Adrenal gland (tissue), 12 donors: ENCODE data around the gene HLA-B. TPM values are rescaled to one million over a fixed set of nuclear protein-coding genes. Genes with fewer than 3 reads are reported as not detected.

Source experiments
- DNase-seq, 7 donors: peaks; one replicate each; pipeline ENCODE4 v3.0.0-alpha.2; 2019 to 2020
- H3K27ac ChIP-seq, 5 donors: fragments of 200-600 bp; sonication (generic) in 4 of 5; 1 replicate in 3 of 5; 2 replicates in 2 of 5; pipeline versions ENCODE4 v1.5.1 to v1.8.0; 2016 to 2020; ENCODE audit warnings: mild to moderate bottlenecking in 1 of 5
- H3K27me3 ChIP-seq: fragments of 200-600 bp; 2 replicates; pipeline ENCODE4 v1.8.0; 2021
- H3K36me3 ChIP-seq, 2 donors: fragments of 200-600 bp; replicated peaks in 1 of 2; 1 replicate in 1 of 2; 2 replicates in 1 of 2; pipeline versions ENCODE4 v1.5.1 to v1.8.0; 2018 to 2022
- H3K4me1 ChIP-seq, 2 donors: fragments of 200-600 bp; replicated peaks in 1 of 2; 1 replicate in 1 of 2; 2 replicates in 1 of 2; pipeline versions ENCODE4 v1.5.1 to v1.8.0; 2018 to 2021
- H3K4me3 ChIP-seq, 4 donors: fragments of 200-600 bp; sonication (generic) in 3 of 4; one replicate each; pipeline ENCODE4 v1.5.1; 2016 to 2018
- H3K9me3 ChIP-seq, 3 donors: fragments of 200-600 bp; sonication (generic) in 1 of 3; replicated peaks in 1 of 3; 1 replicate in 2 of 3; 2 replicates in 1 of 3; pipeline versions ENCODE4 v1.5.1 to v1.8.0; 2016 to 2021
- CTCF ChIP-seq, 6 experiments: fragments of 450-650 bp in 4 of 6; fragments of 200-600 bp in 2 of 6; sonication (generic) in 1 of 6; IDR thresholded peaks; 1 replicate in 5 of 6; 2 replicates in 1 of 6; pipeline versions ENCODE4 v1.5.1 to v1.8.0; 2016 to 2021; ENCODE audit warnings: antibody characterized with exemption in 6 of 6, mild to moderate bottlenecking in 2 of 6, moderate library complexity in 1 of 6
- POLR2A ChIP-seq, 2 donors: fragments of 450-650 bp; IDR thresholded peaks; one replicate each; pipeline ENCODE4 v1.6.1; 2017; ENCODE audit warnings: antibody characterized with exemption in 2 of 2, mild to moderate bottlenecking in 2 of 2, moderate library complexity in 1 of 2
- WGBS, 4 donors: extraction: QIAGEN DNeasy Blood & Tissue Kit in 2 of 4; methylation state at CpG; one replicate each; pipeline versions ENCODE4 v1.1.5 to v1.1.7; 2013 to 2017; 5-methylcytosine and 5-hydroxymethylcytosine counted together
- intact Hi-C, 2 donors: fragments of 100-400 bp; cut with DNase I; formaldehyde crosslinking; loops; one replicate each; pipeline versions ENCODE4 v1.14.1 to v1.15.0; 2022 to 2023
- polyA plus RNA-seq, 3 donors: library from polyadenylated mRNA; stranded (reverse); fragments of 200-250 nt in 2 of 3; fragments of 350-450 nt in 1 of 3; fragmentation: Illumina TruSeq in 1 of 3; extraction: RNeasy Lipid Tissue Mini Kit (QIAGEN cat#74804) in 1 of 3; gene quantifications; one replicate each; pipeline ENCODE4 v1.2.3, GENCODE V29; 2013 to 2014
- total RNA-seq, 9 donors: library from RNA; depleted of rRNA in 4 of 9; stranded (reverse); fragments of >200 nt in 4 of 9; fragments of 120-200 nt in 1 of 9; fragmentation: NEBNext Ultra II Directional in 1 of 9; extraction: Animal tissue kit (Norgen Biotek cat#: 25700) in 1 of 9; gene quantifications; one replicate each; pipeline versions ENCODE4 v1.1.0 to v1.2.4, GENCODE V29; 2013 to 2023
- donor health status: healthy with polysubstance abuse.
- donor health status: Bipolar disorder and iron deficiency.
- donor health status: DM: yes; HTN: yes; CAD: no.
- donor health status: DM: no; HTN: no; CAD: no.
- donor health status: DM: no; HTN: no; CAD: no.
- donor health status: DM: yes; HTN: yes; CAD: no.

Gene HLA-B
- total and polyA plus RNA-seq, 12 donors = 248 to 3,150 (median 1,251) TPM

- Histone ChIP-seq H3K27me3 (no peaks in the 10 kb centered on the region), H3K36me3 (no peaks in the 10 kb centered on the region), H3K27ac (no peak overlapping the region), H3K4me3 (no peak overlapping the region), H3K9me3 (no peaks in the 10 kb centered on the region), H3K4me1 (no peaks in the 10 kb centered on the region)
- no peak for TF ChIP-seq POLR2A (IDR thresholded peaks at IDR 0.05)
- TF ChIP-seq CTCF (IDR thresholded peaks at IDR 0.05) = no peak
- WGBS, 4 donors = 33 to 60% (median 44%) methylated on average over 4 of the region's 4 CpGs
- no peak for DNase-seq
- intact Hi-C loops = no loop called here
Measured at GRCh38 chr6:31332637-31333602, 24.1 kb downstream of the HLA-B start.

GRCh38 chr6:31328355-31328960 is 28.5 kb downstream of the HLA-B start:
- DNase-seq = no peak
- Histone ChIP-seq H3K27ac (no peak overlapping the region), H3K27me3 (no peaks in the 10 kb centered on the region), H3K4me1 (no peaks in the 10 kb centered on the region), H3K9me3 (no peaks in the 10 kb centered on the region), H3K36me3 (no peaks in the 10 kb centered on the region), H3K4me3 (no peak overlapping the region)
- no peak for TF ChIP-seq POLR2A (IDR thresholded peaks at IDR 0.05)
- TF ChIP-seq CTCF (IDR thresholded peaks at IDR 0.05) = no peak
- WGBS, 4 donors = 0 to 84% (median 57%) methylated on average over 4 to 7 of the region's 7 CpGs
- intact Hi-C loops = no loop called here

- Histone ChIP-seq H3K36me3 (no peaks in the 10 kb centered on the region), H3K4me3 (no peak overlapping the region), H3K9me3 (no peaks in the 10 kb centered on the region), H3K27me3 (peaks cover 4% of the 10 kb centered on the region), H3K4me1 (no peaks in the 10 kb centered on the region), H3K27ac (no peak overlapping the region)
- no peak for TF ChIP-seq CTCF (IDR thresholded peaks at IDR 0.05)
- no peak for TF ChIP-seq POLR2A (IDR thresholded peaks at IDR 0.05)
- DNase-seq = no peak
- intact Hi-C loops = no loop called here
Measured at GRCh38 chr6:31321820-31322219, 35.2 kb downstream of the HLA-B start.

- Histone ChIP-seq H3K4me1 (no peaks in the 10 kb centered on the region), H3K27ac (no peak overlapping the region), H3K36me3 (no peaks in the 10 kb centered on the region), H3K27me3 (peaks cover 4% of the 10 kb centered on the region), H3K9me3 (no peaks in the 10 kb centered on the region), H3K4me3 (no peak overlapping the region)
- WGBS, 4 donors = 0 to 35% (median 29%) methylated on average over 1 of the region's 1 CpG
- TF ChIP-seq POLR2A (IDR thresholded peaks at IDR 0.05) (no peak), CTCF (IDR thresholded peaks at IDR 0.05) (no peak)
- intact Hi-C loops = no loop called here
- no peak for DNase-seq
Measured at GRCh38 chr6:31321005-31321707, 35.8 kb downstream of the HLA-B start.
